ENCODE data around the gene VARS2. TPM values are rescaled to one million over a fixed set of nuclear protein-coding genes. Genes with fewer than 3 reads are reported as not detected.

VARS2 gene
- total RNA-seq, 1 donor from 2014 or later = 47.5 TPM

DNA sequence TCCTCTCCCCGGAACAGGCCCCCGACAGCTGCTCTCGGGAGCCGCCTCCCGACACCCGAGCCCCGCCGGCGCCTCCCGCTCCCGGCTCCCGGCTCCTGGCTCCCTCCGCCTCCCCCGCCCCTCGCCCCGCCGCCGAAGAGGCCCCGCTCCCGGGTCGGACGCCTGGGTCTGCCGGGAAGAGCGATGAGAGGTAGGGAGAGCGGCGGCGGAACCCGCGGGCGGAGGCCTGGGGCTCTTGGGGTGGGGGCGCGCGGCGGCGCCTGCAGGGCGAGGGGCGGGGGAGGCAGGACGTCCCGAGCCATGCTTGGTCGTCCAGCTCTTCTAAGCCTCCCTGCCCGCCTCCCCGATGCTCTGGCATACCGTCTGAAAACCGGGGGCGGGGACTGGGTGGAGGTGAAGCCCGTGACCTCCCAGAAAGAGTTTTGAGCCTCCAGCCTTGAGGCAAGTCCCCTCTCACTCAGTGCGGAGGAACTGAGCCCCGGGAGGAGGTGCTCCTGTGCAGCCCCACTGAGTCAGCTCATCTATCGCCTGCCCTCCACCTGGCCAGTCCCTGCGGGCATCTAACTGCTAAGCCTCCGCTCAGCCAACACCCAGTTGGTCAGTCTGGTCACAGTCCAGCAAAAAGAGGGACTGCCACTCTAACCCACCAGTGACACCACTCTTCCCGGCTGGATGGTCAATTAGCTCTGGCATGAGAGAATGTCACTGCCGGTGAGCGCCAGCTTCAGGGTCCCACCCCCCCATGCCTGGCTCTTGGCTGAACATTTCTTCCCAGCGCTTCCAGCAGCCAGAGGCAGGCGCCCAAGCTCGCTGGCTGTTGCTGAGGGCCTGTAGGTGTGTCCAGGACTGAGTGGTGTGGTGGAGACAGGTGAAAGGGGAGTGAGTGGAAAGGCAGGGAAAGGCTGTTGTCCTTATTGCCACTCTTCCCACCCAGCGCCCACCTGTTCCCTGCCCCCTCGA, 29.2 kb upstream of the VARS2 start:
- peak; percentile 52 for DNase-seq (ENCODE audit: low read depth)

DNA sequence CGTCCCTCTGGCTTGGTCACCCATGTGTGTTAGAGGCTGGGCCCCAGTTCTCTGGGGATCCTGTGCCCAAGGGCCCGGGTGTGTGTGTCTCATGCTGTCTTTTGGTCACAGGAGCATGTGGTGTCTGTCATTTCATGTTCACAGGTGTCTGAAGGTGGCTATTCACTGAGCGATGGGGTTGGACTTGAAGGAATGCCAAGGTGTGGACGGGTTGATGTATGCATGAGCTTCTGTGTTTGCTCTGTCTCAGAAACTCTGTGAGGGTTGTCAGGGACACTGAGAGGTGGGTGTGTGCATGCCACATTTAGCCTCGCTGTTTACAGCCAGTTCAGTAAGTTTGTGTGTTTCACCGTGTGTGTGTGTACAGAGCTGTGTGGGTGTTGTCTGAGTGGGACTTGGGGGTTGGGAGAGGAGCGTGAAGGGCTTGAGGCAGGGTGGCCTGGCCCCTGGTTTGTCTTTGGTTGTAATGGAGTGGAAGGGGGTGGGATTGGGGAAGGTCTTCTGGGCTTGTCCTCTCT, 28.5 kb upstream of the VARS2 start:
- DNase-seq (ENCODE audit: low read depth) = peak; percentile 73

DNA sequence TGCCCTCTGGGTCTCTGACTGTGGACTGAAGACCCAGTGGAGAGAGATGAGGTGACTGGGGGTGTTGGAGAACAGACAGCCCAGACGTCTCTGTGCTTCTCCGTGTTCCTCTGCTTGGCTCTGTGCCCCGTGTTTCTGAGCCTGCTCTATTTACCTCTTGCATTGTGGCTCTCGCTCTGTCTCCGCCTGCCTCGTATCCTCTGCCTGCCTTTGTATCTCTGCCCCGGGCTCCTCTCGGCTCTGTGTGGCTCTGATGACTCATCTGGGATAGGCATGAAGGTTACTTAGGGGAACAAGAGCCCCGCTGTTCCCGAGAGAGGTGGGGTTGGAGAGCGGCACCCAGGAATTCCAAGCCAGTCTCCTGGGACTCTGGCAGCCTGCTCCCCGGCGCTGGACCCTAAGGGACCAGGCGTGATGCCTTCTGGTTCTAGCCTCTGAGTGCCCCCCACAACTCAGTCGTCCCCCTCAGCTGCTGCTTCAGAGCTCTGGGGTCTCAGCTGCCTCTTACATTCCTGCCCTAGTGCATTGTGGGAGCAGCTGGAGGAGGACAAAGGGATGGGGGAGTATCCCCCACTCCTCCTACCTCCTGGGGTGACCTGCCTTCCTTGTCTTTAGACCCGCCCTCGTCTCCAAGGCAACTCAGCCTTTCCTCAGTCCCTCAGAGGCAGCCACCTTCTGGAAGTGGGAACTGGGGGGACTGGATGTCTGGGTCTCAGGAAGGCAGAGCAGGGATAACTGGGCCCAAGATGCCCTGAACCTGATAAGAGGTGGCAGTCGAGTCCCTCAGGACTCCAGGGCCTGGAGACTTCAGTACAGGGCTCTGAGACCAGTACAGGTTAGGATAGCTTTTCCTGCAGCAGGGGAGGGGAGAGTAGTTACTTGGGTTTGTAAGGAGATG, 27.8 kb upstream of the VARS2 start:
- peak; percentile 81 for DNase-seq (ENCODE audit: low read depth)

DNA sequence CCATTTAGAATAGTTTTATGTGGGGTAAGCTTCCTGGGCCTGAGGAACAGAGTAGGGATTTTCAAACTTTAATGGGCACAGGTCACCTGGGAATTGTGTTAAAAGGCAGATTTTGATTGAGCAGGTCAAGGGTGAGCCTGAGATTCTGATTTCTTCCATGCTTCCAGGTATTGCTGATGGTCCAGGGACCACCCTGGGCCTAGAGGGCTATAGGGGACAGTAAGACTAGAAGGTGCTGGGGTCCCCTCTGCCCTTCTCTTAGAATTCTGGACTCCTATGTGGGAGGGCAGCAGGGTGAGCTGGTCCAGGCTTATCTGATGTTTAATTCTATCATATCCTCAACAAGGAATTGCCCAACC, 27.2 kb upstream of the VARS2 start:
- no peak for DNase-seq (ENCODE audit: low read depth)

DNA sequence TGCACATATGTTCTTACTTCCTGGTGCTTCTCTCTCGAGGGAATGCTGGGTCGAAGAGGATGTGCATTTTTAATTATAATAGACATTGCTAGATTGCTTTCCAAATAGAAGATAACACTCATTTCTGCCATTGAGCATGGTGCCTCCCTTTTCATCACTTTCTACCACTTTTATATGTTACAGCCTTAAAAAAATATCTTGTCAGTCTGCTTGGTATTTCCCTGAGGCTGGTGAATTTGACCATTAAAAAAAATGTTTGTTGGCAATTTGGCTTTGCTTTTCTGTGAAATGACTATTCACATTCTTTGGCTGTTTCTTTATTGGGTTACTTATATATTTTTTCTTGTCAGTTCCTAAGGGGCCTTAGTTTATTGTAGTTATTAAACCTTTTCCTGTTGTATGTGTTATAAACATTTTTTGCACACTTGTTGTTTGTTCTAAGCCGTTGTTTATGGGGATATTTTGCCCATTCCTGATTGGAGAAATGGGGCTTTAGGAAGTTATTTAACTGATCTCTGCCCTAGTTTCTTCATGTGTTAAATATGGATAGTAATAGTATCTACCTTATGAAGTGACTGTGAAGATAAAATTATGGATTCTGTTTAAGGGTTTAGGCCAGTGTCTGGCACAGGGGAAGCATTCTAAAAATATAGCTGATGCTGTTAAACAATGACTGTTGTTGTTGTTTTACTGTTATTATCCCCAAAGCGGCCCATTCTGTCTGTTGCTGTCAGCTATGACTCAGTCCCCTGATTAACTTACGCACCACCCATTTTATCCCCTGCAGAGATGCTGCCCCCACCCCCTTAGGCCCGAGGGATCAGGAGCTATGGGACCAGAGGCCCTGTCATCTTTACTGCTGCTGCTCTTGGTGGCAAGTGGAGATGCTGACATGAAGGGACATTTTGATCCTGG, 25.9 kb upstream of the VARS2 start:
- DNase-seq (ENCODE audit: low read depth) = peak; percentile 52

DNA sequence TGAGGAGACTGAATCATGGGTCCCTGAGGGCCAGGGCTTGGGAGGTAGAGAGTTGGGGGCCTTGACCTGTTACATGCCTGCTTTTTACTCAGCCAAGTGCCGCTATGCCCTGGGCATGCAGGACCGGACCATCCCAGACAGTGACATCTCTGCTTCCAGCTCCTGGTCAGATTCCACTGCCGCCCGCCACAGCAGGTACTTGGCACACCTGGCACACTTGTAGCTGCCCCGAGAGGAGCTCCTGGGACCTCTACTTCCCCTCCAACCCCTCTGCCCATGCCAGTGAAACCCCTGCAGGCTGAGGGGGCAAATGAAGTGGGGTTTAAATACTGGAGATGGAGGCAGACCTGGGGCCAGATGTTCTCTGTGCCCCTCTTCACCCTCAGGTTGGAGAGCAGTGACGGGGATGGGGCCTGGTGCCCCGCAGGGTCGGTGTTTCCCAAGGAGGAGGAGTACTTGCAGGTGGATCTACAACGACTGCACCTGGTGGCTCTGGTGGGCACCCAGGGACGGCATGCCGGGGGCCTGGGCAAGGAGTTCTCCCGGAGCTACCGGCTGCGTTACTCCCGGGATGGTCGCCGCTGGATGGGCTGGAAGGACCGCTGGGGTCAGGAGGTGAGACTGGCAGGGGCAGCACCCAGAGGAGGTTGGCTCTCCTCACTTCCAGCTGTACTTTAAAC, 25.1 kb upstream of the VARS2 start:
- DNase-seq (ENCODE audit: low read depth) = no peak

DNA sequence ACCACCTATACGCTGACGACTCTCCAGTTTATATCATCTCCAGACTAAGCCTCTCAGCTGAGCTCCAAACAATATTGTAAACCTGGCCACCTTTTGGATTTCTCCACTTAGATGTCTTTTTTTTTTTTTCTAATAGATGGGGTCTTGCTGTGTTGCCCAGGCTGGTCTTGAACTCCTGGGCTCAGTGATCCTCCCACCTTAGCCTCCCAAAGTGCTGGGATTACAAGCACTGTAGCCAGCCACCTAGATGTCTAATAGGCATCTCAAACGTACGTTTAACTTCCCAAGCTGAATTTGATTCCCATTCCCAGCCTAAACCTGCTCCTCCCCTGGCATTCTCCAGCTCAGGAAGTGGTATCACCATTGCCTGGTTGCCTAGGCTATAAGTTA, 24.5 kb upstream of the VARS2 start:
- DNase-seq (ENCODE audit: low read depth) = no peak

DNA sequence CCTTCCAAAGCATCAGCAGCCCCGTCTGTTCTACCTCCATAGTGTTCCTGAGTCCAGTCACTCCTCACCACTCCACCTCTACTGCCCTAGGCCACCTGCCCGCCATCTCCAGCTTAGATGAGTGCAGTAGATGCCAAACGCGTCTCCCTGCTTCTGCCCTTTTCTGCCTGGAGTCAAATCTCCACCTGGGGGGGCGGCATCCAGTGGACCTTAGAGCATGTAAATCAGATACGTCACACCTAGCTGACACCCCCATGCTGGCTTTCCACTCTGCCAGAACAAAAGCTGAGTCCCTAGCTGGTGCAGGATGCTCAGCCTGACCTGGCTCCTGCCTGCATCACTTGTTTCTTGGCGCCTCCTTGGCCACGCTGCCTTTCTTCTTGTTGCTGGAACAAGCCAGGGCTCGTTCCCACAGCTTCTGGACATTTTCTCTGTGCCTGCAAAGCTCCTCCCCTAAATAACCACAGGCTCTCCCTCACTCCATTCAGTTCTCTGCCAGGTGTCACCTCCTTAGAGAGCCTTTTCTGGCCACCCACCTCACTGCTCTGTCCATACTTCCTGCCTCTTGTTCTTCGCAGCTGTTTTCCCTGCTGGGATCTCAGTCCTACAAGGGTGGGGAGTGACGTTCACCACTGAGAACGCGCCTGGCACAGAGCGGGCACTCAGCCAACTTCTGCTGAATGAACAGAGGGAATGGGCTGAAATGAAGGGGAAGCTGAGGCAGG, 24.0 kb upstream of the VARS2 start:
- no peak for DNase-seq (ENCODE audit: low read depth)

DNA sequence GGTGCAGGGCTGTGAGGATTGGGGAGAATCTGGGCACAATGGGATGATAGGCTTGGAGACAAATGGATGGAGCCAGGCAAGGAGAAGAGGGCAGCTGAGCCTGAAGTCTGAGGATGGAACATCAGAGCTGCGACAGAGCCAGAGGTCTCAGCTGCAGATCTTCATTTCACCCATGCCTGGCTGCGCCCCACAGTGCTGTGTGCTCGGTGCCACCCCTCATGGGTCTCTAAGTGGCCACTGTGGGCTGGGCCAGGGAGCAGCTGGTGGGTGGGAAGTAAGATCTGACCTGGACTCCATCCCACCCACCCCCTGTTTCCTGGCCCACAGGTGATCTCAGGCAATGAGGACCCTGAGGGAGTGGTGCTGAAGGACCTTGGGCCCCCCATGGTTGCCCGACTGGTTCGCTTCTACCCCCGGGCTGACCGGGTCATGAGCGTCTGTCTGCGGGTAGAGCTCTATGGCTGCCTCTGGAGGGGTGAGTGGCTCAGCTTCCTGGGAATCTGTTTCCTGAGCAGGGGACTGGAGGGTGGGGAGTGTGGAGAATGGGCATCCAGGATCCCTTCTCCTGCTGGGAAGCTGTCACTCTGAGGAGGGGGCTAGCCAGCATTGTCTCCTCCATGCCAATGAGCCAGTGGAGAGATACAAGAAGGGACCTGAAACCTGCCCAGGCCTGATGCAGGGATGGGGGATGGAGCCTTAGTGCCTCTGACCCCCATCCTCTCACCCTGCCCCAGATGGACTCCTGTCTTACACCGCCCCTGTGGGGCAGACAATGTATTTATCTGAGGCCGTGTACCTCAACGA, 23.2 kb upstream of the VARS2 start:
- DNase-seq (ENCODE audit: low read depth) = no peak

DNA sequence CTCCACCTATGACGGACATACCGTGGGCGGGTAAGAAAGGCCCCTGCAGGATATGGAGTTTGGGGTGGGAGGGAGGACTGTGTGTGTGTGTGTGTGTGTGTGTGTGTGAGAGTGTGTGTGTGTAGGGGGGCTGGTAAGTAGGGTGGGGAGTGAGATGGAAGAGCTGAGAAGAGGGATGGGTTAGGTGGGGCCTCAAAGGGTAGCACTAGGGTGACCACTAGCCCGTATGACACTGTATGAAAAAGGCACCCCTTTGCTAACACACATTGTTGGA, 22.7 kb upstream of the VARS2 start:
- no peak for DNase-seq (ENCODE audit: low read depth)

DNA sequence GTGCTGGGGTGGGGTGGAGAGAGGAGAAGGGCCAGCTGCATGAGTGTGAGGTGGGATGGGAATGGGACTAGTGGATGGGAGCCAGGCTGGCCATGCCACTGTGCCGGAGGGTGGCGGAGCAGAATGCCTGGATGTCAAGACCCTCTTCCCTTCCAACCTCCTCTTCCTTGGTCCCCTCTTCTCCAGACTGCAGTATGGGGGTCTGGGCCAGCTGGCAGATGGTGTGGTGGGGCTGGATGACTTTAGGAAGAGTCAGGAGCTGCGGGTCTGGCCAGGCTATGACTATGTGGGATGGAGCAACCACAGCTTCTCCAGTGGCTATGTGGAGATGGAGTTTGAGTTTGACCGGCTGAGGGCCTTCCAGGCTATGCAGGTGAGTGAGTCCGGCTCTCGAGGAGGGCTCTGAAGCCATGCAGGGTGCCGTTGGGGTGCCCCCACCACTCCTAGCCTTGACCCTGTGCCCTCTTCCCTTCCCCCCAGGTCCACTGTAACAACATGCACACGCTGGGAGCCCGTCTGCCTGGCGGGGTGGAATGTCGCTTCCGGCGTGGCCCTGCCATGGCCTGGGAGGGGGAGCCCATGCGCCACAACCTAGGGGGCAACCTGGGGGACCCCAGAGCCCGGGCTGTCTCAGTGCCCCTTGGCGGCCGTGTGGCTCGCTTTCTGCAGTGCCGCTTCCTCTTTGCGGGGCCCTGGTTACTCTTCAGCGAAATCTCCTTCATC, 22.1 kb upstream of the VARS2 start:
- no peak for DNase-seq (ENCODE audit: low read depth)

DNA sequence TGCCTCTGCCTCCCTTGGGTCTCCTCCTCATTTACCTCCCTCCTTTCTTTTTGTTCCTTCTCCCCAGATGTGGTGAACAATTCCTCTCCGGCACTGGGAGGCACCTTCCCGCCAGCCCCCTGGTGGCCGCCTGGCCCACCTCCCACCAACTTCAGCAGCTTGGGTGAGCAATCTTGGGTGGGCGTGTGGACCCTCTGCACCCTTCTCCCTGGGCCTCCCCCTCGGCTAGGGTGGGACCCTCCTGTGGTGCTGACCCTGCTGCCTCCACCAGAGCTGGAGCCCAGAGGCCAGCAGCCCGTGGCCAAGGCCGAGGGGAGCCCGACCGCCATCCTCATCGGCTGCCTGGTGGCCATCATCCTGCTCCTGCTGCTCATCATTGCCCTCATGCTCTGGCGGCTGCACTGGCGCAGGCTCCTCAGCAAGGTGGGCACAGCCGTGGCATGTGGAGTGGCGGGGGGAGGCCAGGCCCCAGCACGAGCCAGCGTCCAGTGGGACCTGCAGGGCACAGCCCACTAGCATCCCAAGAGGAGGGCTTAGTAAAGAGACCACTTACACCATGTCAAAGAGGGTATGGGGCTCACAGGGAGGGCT, 20.9 kb upstream of the VARS2 start:
- DNase-seq (ENCODE audit: low read depth) = no peak

DNA sequence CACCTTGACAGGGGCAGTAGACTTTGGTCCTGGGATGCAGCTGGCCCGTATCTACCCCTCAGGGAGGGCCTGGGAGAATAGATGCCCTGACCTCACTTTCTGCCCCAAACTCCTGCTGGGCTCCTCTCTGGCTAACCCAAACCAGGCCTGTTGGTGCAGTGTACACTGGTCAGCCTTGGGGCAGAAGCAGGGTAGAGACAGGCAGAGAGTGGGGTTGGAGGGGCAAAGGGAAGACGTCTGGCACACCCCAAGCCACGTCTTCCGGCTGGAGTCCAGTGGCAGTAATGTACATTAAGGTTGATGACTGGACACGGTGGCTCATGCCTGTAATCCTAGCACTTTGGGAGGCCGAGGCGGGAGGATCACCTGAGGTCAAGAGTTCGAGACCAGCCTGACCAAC, 20.4 kb upstream of the VARS2 start:
- no peak for DNase-seq (ENCODE audit: low read depth)

DNA sequence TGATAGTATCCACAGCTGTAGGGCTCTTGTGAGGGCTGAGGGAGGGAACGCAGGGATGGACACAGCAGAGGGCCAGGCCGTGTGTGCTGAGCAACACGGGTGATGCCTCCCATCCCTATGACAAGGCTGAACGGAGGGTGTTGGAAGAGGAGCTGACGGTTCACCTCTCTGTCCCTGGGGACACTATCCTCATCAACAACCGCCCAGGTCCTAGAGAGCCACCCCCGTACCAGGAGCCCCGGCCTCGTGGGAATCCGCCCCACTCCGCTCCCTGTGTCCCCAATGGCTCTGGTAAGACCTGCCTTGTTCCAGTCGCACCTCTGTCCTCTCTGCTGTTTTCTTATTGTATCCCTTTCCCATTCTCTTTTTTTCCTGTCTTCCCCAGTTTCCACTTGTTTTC, 19.7 kb upstream of the VARS2 start:
- no peak for DNase-seq (ENCODE audit: low read depth)

DNA sequence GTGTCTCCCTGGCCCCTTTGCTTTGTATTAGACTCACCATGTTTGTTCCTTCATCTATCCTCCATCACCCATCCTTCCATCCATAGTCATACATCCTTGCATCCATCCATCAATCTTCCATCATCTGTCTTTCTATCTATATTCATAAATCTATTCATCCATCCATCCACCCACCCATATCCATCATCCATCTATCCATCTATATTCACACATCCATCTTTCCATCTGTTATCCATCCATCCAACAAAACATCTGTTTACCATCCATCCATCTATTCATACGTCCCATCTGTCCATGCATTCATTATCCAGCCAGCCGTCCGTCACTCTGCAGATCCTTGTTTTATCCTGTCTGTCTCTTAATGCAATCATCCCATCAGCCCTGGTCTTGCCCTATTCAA, 19.1 kb upstream of the VARS2 start:
- DNase-seq (ENCODE audit: low read depth) = no peak

DNA sequence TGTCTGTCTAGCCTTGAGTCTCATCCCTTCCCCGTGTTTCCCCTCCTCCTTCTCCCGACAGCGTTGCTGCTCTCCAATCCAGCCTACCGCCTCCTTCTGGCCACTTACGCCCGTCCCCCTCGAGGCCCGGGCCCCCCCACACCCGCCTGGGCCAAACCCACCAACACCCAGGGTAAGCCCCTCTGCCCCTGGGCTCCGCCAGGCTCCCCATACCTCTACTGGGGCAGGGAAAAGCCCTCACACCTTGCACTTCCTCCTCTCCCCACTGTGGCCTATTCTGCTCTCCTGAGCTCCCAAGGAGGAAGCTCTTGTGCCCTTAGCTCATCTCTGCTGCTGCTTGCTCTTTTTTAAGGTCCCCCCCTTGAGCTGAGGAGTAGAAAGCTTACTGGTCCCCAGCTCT, 18.7 kb upstream of the VARS2 start:
- no peak for DNase-seq (ENCODE audit: low read depth)

DNA sequence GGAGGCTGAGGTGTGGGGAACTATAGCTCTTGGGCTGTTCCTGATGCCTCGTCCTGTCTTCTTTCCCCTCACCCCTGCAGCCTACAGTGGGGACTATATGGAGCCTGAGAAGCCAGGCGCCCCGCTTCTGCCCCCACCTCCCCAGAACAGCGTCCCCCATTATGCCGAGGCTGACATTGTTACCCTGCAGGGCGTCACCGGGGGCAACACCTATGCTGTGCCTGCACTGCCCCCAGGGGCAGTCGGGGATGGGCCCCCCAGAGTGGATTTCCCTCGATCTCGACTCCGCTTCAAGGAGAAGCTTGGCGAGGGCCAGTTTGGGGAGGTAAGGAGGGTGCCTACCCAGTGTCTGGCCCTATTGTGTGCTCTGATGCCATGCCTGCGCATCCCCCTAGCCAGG, 17.5 kb upstream of the VARS2 start:
- no peak for DNase-seq (ENCODE audit: low read depth)

DNA sequence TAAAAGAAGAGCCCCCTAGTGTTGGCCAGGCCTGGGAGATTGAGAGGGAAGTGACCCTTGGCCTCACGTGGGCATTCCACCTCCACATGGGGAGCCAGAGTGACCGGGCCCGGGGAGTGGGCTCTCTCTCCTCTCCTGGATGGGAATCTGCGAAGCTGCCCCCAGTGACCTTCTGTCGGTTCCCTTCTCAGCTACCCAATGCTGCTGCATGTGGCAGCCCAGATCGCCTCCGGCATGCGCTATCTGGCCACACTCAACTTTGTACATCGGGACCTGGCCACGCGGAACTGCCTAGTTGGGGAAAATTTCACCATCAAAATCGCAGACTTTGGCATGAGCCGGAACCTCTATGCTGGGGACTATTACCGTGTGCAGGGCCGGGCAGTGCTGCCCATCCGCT, 16.2 kb upstream of the VARS2 start:
- DNase-seq (ENCODE audit: low read depth) = no peak
